ENCODE results near the gene FLNB. TPM values are rescaled to one million over a fixed set of nuclear protein-coding genes. Genes with fewer than 3 reads are reported as not detected.

FLNB gene
- polyA plus RNA-seq, 4 donors = 172 to 239 (median 185) TPM

DNA sequence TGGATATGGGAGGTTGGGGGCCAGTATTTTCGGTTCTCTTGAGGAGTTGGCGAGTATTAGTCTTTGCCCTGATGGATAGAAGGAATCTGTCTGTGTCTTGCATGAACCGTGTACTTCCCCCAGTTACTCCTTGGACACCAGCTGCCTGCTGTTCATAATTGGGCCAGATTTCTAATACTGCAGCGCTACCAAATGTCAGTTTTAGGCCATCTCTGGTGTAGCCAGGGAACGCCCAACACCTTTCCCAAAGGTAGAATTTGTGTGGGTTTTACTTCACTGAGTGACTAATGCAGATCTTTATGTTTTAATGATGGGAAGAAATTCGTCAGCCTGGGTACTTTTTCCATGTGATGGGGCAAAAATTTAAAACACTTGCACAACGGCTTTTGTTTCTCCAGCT is 18.4 kb downstream of the FLNB start:
- DNase-seq (ENCODE audit: low read depth in 4 of 4, low spot score in 3 of 4) = no peak

GRCh38 chr3:58027704-58028317 is 19.6 kb downstream of the FLNB start:
- no peak for DNase-seq (ENCODE audit: low read depth in 4 of 4, low spot score in 3 of 4)

DNA sequence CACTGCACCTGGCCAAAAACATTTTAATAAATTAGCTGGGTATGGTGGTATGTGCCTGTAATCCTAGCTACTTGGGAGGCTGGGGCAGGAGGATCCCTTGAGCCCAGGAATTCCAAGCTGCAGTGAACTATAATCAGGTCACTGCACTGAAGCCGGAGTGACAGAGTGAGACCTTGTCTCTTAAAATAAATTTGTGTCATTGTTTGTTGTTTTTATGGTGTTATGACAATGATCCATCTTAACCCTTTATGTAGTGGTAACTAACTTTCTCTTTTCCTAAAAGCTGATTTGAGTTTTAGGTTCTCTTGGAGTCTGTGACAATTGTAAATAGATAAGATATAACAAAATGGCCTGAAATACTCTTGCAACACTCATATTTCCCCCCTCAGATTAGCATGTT is 20.7 kb downstream of the FLNB start:
- DNase-seq (ENCODE audit: low read depth in 4 of 4, low spot score in 3 of 4) = no peak

DNA sequence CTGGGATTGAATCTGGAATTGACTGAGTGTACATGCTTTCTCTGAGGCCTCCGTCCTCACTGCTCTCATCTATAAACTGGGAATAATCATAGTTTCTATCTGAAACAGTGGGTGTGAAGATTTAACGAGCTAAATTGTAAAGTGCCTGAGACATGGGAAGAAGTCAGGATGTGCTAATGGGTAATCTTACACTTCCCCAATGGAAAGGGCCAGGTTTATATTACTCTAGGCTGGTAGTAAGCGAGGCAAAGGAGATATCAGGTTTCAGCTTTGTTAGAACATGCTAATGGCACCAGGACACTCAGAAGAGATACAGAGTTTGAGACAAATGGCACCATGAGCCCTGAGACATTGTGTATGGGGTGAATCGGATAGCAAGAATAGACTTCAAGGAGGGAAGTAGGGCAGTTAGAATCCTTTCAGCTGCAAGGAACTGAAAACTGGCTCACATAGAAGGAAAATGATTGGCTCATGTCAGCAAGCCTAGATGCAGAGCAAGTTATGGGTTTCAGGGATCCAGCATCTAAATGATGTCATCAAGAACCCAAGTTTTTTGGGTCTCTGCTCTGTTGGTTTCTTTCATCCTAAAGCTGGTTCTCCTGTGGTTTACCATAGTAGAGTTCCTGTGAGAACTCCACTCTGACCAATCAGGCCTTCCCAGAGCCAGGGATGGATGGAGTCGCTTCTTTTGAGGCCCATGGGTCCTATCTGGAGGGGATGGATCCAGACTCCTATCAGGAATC is 21.8 kb downstream of the FLNB start:
- no peak for DNase-seq (ENCODE audit: low read depth in 4 of 4, low spot score in 3 of 4)

GRCh38 chr3:58032186-58032585 is 24.0 kb downstream of the FLNB start:
- DNase-seq (ENCODE audit: low read depth in 4 of 4, low spot score in 3 of 4) = no peak

DNA sequence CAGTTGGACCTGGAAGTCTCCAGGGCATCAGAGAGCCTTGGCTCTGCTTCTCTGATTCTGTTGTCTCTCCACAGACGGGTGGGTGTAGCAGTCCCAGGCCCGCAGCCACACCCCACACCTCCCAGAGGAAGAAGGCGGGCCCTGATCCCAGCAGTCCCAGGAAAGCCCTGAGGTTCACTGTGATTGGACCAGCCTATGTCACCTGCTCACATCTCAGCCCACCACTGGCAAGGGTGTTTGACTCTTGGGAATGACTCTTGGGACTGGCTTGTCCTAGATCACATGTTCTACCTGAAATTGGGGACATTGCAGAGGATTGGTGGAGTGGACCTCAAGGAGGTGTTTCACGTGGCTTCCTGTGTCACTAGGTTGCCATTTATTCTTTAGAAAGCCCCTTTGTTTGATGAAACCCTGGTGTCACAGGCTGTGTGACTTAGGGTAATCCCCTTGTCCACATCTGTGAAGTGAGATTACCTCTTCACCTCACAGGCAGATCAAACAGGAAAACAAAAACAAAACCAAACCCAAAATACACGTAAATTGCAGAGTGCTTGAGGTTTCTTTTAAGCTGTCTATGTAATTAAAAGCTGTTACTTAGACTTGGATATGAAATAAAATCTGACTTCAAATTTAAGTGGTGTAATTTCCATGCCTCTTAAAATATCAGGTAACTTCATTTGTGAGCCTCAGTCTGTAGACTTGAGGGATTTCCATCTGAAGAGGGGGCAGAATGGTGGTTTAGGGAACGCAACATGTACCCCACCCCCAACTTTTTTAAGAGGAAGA is 26.7 kb downstream of the FLNB start:
- no peak for DNase-seq (ENCODE audit: low read depth in 4 of 4, low spot score in 3 of 4)

GRCh38 chr3:58035524-58036255 is 27.5 kb downstream of the FLNB start:
- no peak for DNase-seq (ENCODE audit: low read depth in 4 of 4, low spot score in 3 of 4)

DNA sequence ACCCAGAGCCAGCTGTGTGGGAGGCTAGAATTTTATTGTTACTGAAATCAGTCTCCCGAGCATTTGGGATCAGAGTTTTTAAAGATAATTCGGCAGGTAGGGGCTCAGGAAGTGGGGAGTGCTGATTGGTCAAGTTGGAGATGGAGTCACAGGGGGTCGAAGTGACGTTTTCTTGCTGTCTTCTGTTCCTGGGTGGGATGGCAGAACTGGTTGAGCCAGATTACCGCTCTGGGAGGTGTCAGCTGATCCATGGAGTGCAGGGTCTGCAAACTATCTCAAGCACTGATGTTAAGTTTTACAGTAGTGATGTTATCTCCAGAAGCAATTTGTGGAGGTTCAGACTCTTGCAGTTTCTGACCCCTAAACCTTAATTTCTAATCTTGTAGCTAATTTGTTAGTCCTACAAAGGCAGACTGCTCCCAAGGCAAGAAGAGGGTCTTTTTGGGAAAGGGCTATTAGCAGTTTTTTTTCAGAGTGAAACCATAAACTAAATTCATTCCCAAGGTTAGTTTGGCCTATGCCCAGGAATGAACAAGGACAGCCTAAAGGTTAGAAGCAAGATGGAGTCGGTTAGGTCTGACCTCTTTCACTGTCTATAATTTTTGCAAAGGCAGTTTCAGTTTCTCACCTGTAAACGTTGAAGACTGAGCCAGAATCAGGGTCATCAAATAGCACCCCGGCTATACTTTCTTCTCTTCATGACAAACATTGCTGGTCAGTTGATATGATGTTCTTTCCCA is 28.2 kb downstream of the FLNB start:
- DNase-seq (ENCODE audit: low read depth in 4 of 4, low spot score in 3 of 4) = no peak

GRCh38 chr3:58037141-58037910 is 29.1 kb downstream of the FLNB start:
- no peak for DNase-seq (ENCODE audit: low read depth in 4 of 4, low spot score in 3 of 4)

DNA sequence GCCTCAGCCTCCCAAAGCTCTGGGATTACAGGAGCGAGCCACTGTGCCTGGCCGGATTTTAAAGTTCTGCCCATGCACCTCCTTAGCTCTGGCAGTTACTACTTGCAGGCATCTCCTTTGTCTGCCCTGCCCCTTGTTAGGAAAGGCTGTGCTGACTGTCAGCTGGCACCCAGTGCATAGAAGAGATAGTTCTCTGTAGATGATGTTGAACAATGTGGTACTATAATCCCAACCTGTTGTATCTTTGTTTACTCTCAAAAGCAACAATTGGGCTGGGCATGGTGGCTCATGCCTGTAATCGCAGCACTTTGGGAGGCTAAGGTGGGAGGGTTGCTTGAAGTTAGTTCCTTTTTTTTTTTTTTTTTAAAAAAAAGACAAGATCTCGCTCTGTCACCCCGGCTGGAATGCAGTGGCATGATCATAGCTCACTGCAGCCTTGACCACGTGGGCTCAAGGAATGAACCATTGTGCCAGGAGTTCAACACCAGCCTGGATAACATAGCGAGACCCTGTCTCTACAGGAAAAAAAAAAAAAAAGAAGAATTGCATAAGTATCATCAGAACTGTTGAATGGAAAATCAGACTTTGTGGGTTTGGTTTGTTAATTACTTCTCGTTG is 30.6 kb downstream of the FLNB start:
- DNase-seq (ENCODE audit: low read depth in 4 of 4, low spot score in 3 of 4) = no peak

- no peak for DNase-seq (ENCODE audit: low read depth in 4 of 4, low spot score in 3 of 4)
Measured at GRCh38 chr3:58039601-58040000, 31.4 kb downstream of the FLNB start.

GRCh38 chr3:58041182-58041825 is 33.1 kb downstream of the FLNB start:
- DNase-seq (ENCODE audit: low read depth in 4 of 4, low spot score in 3 of 4) = no peak

DNA sequence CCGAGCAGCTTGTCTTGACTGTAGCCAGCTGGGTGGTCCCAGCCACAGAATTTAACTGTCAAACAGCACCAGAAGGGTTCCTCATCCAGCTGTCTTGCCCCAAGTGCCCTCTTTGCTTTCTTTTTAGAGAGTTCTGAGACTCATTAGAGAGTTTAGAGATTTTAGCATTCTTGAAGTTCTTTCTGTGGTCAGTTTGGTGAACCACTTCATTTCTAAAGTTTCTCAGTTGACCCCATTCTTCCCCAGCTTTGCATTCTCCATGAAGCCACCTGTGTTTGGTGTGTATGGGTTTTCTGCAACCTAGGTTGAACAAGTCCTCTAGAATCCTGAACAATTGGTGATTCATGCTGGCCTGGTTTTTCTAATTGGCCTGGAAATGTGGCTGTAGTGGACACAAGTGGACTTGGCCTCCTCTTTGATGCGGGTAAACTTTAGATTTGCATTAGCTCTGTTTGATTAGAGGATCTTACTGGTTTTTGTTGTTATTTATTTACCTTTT is 33.7 kb downstream of the FLNB start:
- DNase-seq (ENCODE audit: low read depth in 4 of 4, low spot score in 3 of 4) = no peak

- no peak for DNase-seq (ENCODE audit: low read depth in 4 of 4, low spot score in 3 of 4)
Measured at GRCh38 chr3:58042947-58043707, 34.9 kb downstream of the FLNB start.

GRCh38 chr3:58043933-58044332 is 35.7 kb downstream of the FLNB start:
- no peak for DNase-seq (ENCODE audit: low read depth in 4 of 4, low spot score in 3 of 4)

GRCh38 chr3:58044691-58045483 is 36.7 kb downstream of the FLNB start:
- no peak for DNase-seq (ENCODE audit: low read depth in 4 of 4, low spot score in 3 of 4)

DNA sequence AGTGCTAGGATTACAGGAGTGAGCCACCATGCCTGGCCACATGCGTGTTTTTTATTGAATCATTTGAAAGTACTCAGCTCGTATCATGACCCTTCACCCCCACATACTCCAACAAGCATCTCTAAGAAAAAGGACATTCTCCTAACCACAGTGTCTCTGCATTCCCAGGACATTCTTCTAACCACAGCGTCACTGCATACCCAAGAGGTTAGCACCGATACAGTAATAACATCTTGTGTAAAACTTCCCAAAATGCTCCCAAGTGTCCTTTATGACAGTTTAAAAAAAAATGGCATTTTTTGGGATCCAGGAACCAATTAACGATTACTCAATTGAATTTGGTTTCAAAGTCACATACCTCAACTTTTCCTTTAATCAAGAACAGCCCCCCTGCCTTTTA is 39.6 kb downstream of the FLNB start:
- DNase-seq (ENCODE audit: low read depth in 4 of 4, low spot score in 3 of 4) = no peak
